Transverse colon (tissue), 4 donors: ENCODE measurements around the gene AHDC1. TPM values are rescaled to one million over a fixed set of nuclear protein-coding genes. Genes with fewer than 3 reads are reported as not detected.

Source experiments
- DNase-seq: peaks from one replicate; pipeline ENCODE4 v3.0.0-alpha.2; 2019
- H3K27ac ChIP-seq, 4 donors: fragments of 200-600 bp; sonication (generic); 2 replicates each; pipeline ENCODE4 v1.5.1; 2016 to 2018; ENCODE audit warnings: inconsistent platforms in 4 of 4
- H3K27me3 ChIP-seq: fragments of 200-600 bp; sonication (generic); 2 replicates; pipeline ENCODE4 v1.5.1; 2017; ENCODE audit warnings: inconsistent platforms
- H3K36me3 ChIP-seq, 4 donors: fragments of 200-600 bp; sonication (generic); 2 replicates each; pipeline ENCODE4 v1.5.1; 2017 to 2019; ENCODE audit warnings: inconsistent platforms in 4 of 4
- H3K4me1 ChIP-seq, 4 donors: fragments of 200-600 bp; sonication (generic); 2 replicates each; pipeline ENCODE4 v1.5.1; 2017 to 2020; ENCODE audit warnings: inconsistent platforms in 4 of 4
- H3K4me3 ChIP-seq, 4 donors: fragments of 200-600 bp; sonication (generic); 1 replicate in 1 of 4; 2 replicates in 3 of 4; pipeline versions ENCODE4 v1.5.1 to v1.6.1; 2017 to 2019; ENCODE audit warnings: inconsistent platforms in 4 of 4
- H3K9me3 ChIP-seq, 2 donors: fragments of 200-600 bp; sonication (generic); 2 replicates each; pipeline ENCODE4 v1.5.1; 2017 to 2019; ENCODE audit warnings: inconsistent platforms in 2 of 2
- CTCF ChIP-seq, 5 experiments: fragments of 200-600 bp in 3 of 5; fragments of 450-650 bp in 2 of 5; sonication (generic) in 3 of 5; IDR thresholded peaks; 1 replicate in 2 of 5; 2 replicates in 3 of 5; pipeline ENCODE4 v1.5.1; 2016 to 2017; ENCODE audit warnings: antibody characterized with exemption in 5 of 5, inconsistent platforms in 3 of 5, mild to moderate bottlenecking in 2 of 5, moderate library complexity in 1 of 5
- EP300 ChIP-seq: sonication (generic); formaldehyde crosslinking; IDR thresholded peaks from one replicate; pipeline ENCODE4 v1.6.1; 2017; ENCODE audit warnings: antibody characterized with exemption, low read depth
- POLR2A ChIP-seq: fragments of 450-650 bp; IDR thresholded peaks from one replicate; pipeline ENCODE4 v1.6.1; 2016; ENCODE audit warnings: antibody characterized with exemption, mild to moderate bottlenecking, moderate library complexity
- POLR2AphosphoS5 ChIP-seq, 3 donors: sonication (generic); formaldehyde crosslinking; IDR thresholded peaks; one replicate each; pipeline ENCODE4 v1.6.1; 2016; ENCODE audit warnings: antibody characterized with exemption in 3 of 3
- WGBS, 2 donors: methylation state at CpG; one replicate each; pipeline ENCODE4 v1.1.5; 2018; ENCODE audit warnings: low coverage in 1 of 2; 5-methylcytosine and 5-hydroxymethylcytosine counted together
- in situ Hi-C, 4 donors: fragments of 200-750 bp; cut with MboI; loops; one replicate each; pipeline versions ENCODE4 v1.15.0 to v1.15.1; 2017; ENCODE audit warnings: low sequenced_read_pairs in 3 of 4, low pct_ligation_motif_present in 1 of 4, low pct_unique_long_range_greater_than_20kb in 1 of 4
- intact Hi-C: fragments of 100-400 bp; cut with DNase I; formaldehyde crosslinking; loops from one replicate; pipeline ENCODE4 v1.15.1; 2023; ENCODE audit warnings: low total_unique reads
- total RNA-seq, 4 donors: library from RNA; depleted of rRNA; stranded (reverse); fragments of >200 nt; gene quantifications; one replicate each; pipeline ENCODE4 v1.1.0, GENCODE V29; 2016

The AHDC1 gene
- total RNA-seq, 4 donors from 2014 or later = 11.7 to 34.4 (median 21.3) TPM

- no peak for DNase-seq
- no peaks in the 10 kb centered on the region for H3K36me3 ChIP-seq
- H3K27me3 ChIP-seq = no peaks in the 10 kb centered on the region
- TF ChIP-seq EP300 (no peak), POLR2AphosphoS5 (IDR thresholded peaks at IDR 0.05) (no peak), CTCF (IDR thresholded peaks at IDR 0.05) (no peak), POLR2A (no peak)
- in situ Hi-C loops (no loop called here), intact Hi-C loops (no loop called here)
- WGBS, 2 donors = 75% methylated on average over 16 of the region's 17 CpGs; no CpG with 5 or more reads in 1 of the 2 donors
- H3K4me3 ChIP-seq = no peak overlapping the region
- peaks cover 43 to 81% (median 65%) of the 10 kb centered on the region in 4 donors for H3K4me1 ChIP-seq
- peak overlapping the region; percentile 31 to 85 (median 38) for H3K27ac ChIP-seq
- H3K9me3 ChIP-seq = no peaks in the 10 kb centered on the region
Measured at GRCh38 chr1:27592931-27593677, 10.8 kb downstream of the AHDC1 start.

GRCh38 chr1:27592232-27592930, 11.6 kb downstream of the AHDC1 start:
- Histone ChIP-seq H3K36me3 (no peaks in the 10 kb centered on the region), H3K27me3 (no peaks in the 10 kb centered on the region), H3K9me3 (no peaks in the 10 kb centered on the region), H3K4me3 (no peak overlapping the region), H3K4me1 (peaks cover 38 to 74% (median 59%) of the 10 kb centered on the region in 4 donors), H3K27ac (peak overlapping the region; percentile 31 to 85 (median 38))
- WGBS, 2 donors = 88% methylated on average over 22 of the region's 22 CpGs; no CpG with 5 or more reads in 1 of the 2 donors
- no peak for DNase-seq
- TF ChIP-seq CTCF (IDR thresholded peaks at IDR 0.05) (no peak), POLR2A (no peak), EP300 (no peak), POLR2AphosphoS5 (IDR thresholded peaks at IDR 0.05) (no peak)
- intact Hi-C loops (no loop called here), in situ Hi-C loops (no loop called here)

- Histone ChIP-seq H3K4me3 (no peak overlapping the region), H3K27me3 (no peaks in the 10 kb centered on the region), H3K36me3 (no peaks in the 10 kb centered on the region), H3K27ac (peak overlapping the region; percentile 8 to 85 (median 65)), H3K4me1 (peaks cover 38 to 68% (median 56%) of the 10 kb centered on the region in 4 donors), H3K9me3 (no peaks in the 10 kb centered on the region)
- in situ Hi-C loops (no loop called here), intact Hi-C loops (no loop called here)
- DNase-seq = no peak
- WGBS, 2 donors = 33 to 70% methylated on average over 1 to 4 of the region's 4 CpGs
- no peak for TF ChIP-seq POLR2A
Measured at GRCh38 chr1:27591622-27592021, 12.3 kb downstream of the AHDC1 start.

GRCh38 chr1:27590917-27591508, 12.9 kb downstream of the AHDC1 start:
- TF ChIP-seq POLR2AphosphoS5 (IDR thresholded peaks at IDR 0.05) (no peak), POLR2A (no peak), CTCF (IDR thresholded peaks at IDR 0.05) (no peak), EP300 (no peak)
- Histone ChIP-seq H3K36me3 (no peaks in the 10 kb centered on the region), H3K4me3 (no peak overlapping the region), H3K27ac (peak overlapping the region in 3 of 4 donors; percentile 64 to 85 (median 66)), H3K27me3 (no peaks in the 10 kb centered on the region), H3K4me1 (peaks cover 38 to 66% (median 56%) of the 10 kb centered on the region in 4 donors), H3K9me3 (no peaks in the 10 kb centered on the region)
- intact Hi-C loops = no loop called here
- in situ Hi-C loops = no loop called here
- peak; percentile 72 for DNase-seq
- WGBS, 2 donors = 59% methylated on average over 5 of the region's 5 CpGs; no CpG with 5 or more reads in 1 of the 2 donors
